Esophagus squamous epithelium (tissue), 5 donors: ENCODE data around the gene MNX1. TPM values are rescaled to one million over a fixed set of nuclear protein-coding genes. Genes with fewer than 3 reads are reported as not detected.

Experiments used
- DNase-seq: peaks from one replicate; lab custom pipeline; 2025; lab: John Stamatoyannopoulos, UW
- H3K27ac ChIP-seq, 4 donors: fragments of 200-600 bp; sonication (generic); one replicate each; pipeline ENCODE4 v1.5.1; 2016 to 2019; ENCODE audit warnings: mild to moderate bottlenecking in 1 of 4
- H3K27me3 ChIP-seq, 4 donors: fragments of 200-600 bp; sonication (generic); 1 replicate in 3 of 4; 2 replicates in 1 of 4; pipeline versions ENCODE4 v1.5.1 to v1.6.0; 2017 to 2021; ENCODE audit warnings: antibody characterized with exemption in 1 of 4
- H3K36me3 ChIP-seq, 3 donors: fragments of 200-600 bp; sonication (generic); one replicate each; pipeline ENCODE4 v1.5.1; 2016 to 2019
- H3K4me1 ChIP-seq, 3 donors: fragments of 200-600 bp; sonication (generic); one replicate each; pipeline ENCODE4 v1.5.1; 2017 to 2019
- H3K4me3 ChIP-seq, 4 donors: fragments of 200-600 bp; sonication (generic); 1 replicate in 3 of 4; 2 replicates in 1 of 4; pipeline ENCODE4 v1.5.1; 2016 to 2019; ENCODE audit warnings: mild to moderate bottlenecking in 2 of 4, moderate library complexity in 1 of 4
- H3K9me3 ChIP-seq, 3 donors: fragments of 200-600 bp; sonication (generic); one replicate each; pipeline ENCODE4 v1.5.1; 2016 to 2019
- POLR2A ChIP-seq, 4 donors: fragments of 450-650 bp; IDR thresholded peaks; one replicate each; pipeline ENCODE4 v1.6.1; 2017; ENCODE audit warnings: antibody characterized with exemption in 4 of 4, mild to moderate bottlenecking in 4 of 4, moderate library complexity in 3 of 4
- WGBS, 2 donors: methylation state at CpG; one replicate each; pipeline ENCODE4 v1.1.5; 2018; 5-methylcytosine and 5-hydroxymethylcytosine counted together
- intact Hi-C: fragments of 100-400 bp; cut with DNase I; formaldehyde crosslinking; loops from one replicate; pipeline ENCODE4 v1.15.0; 2022
- total RNA-seq, 4 donors: library from RNA; depleted of rRNA; stranded (reverse); fragments of >200 nt; gene quantifications; one replicate each; pipeline ENCODE4 v1.1.0, GENCODE V29; 2016
- TF ChIP-seq, protein P1 (sequence below), 6 experiments: fragments of 450-650 bp in 4 of 6; fragments of 200-600 bp in 2 of 6; sonication (generic) in 2 of 6; IDR thresholded peaks; one replicate each; pipeline ENCODE4 v1.5.1; 2016 to 2019; ENCODE audit warnings: antibody characterized with exemption in 6 of 6, mild to moderate bottlenecking in 4 of 6, moderate library complexity in 4 of 6
- donor health status: DM: yes; HTN: yes; CAD: no.

The MNX1 gene
- total RNA-seq, 4 donors from 2014 or later: 0.47 to 1.1 TPM; not detected in 2

DNA sequence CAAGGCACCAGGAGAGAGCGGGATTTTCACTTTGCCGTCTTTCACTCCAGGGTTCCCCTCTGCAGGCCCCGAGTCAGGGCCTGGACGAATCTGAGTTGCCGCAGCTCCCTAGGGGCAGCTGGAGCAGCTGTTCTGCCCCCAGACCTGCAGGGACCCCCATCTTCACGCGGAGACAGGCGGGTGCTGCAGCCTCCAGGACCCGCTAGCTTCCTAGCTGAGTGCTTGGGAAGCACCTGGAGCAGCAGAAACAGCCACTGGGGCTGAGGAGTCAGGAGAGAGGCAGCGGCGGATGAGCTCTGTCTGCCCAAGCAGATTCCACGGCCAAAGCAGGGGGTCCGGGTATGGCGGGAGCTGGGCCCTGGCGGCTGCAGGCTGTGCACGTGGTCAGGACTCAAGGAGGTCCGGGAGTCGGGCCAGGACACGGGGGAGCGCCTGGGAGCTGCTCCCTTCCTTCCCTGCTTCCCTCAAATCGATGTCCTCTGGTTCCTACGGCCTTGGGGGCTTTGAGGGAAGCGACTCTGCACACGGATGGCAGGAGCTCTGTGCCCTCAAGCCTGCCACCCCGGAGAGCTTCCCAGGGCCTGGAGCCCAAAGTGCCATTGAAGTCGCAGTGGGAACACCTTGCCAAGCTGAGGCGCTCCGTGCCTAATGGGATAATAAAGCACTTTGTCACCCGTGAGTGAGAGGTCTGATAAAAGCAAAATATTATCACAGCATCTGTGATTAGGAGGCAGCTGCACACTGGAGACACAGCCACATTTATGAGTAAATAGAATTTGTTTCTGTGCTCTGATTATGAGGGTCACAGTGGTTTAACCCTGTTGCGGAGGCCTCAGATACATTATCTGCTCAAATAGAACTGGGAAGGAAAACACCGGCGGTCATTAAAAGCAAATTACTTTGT is 17.2 kb downstream of the MNX1 start:
- no peak for DNase-seq
- intact Hi-C loops: no loop called here
- no peaks in the 10 kb centered on the region for H3K9me3 ChIP-seq
- peaks cover 0 to 96% (median under 1%) of the 10 kb centered on the region in 4 donors for H3K27me3 ChIP-seq
- no peak for TF ChIP-seq POLR2A (IDR thresholded peaks at IDR 0.05)
- H3K4me3 ChIP-seq: no peak overlapping the region
- no peaks in the 10 kb centered on the region for H3K4me1 ChIP-seq
- H3K36me3 ChIP-seq: no peaks in the 10 kb centered on the region
- 50 to 67% methylated on average over 10 to 11 of the region's 32 CpGs for WGBS, 2 donors
- H3K27ac ChIP-seq: no peak overlapping the region

DNA sequence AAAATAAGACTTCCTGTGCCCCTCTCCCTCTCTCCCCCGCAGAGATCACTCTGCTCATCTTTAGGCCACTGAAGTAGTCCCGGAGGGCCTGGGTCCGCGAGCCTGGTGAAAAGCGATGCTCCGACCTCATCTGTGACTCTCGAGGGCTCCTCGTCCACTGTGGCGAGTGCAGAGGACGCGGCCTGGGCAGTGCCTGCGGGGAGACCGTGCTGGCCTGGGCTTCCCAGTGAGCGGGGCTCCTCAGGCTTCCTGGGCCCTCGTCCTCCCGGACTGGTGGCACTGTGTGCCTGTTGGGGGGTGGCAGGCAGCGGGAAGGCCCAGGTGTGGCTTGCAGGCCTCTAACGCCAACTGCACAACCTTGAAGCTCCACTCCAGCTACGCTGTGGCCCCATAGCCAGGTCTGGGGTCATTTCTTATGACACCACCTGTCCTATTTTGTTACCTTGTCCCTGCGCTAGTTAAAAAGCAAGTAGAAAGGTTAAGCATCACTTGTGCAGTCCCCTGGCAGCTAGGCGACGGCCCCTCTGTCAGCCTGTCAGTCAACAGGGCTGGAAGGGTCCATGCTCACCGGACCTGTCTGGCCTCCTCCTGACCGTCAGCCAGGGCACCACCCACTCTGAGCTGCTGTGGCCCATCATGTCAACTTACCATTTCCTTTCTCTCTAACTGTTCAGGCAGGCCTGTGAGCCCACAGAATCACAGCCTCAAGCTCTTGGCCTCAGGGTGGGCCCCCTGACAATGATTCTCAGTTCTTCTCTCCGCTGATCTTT is 20.5 kb downstream of the MNX1 start:
- Histone ChIP-seq H3K4me3 (no peak overlapping the region), H3K4me1 (no peaks in the 10 kb centered on the region), H3K27me3 (peaks cover 0 to 63% (median 0%) of the 10 kb centered on the region in 4 donors), H3K9me3 (no peaks in the 10 kb centered on the region), H3K27ac (no peak overlapping the region), H3K36me3 (no peaks in the 10 kb centered on the region)
- no peak for DNase-seq
- WGBS, 2 donors: 69 to 78% methylated on average over 4 to 8 of the region's 25 CpGs
- intact Hi-C loops: no loop called here
- TF ChIP-seq, protein P1, sequence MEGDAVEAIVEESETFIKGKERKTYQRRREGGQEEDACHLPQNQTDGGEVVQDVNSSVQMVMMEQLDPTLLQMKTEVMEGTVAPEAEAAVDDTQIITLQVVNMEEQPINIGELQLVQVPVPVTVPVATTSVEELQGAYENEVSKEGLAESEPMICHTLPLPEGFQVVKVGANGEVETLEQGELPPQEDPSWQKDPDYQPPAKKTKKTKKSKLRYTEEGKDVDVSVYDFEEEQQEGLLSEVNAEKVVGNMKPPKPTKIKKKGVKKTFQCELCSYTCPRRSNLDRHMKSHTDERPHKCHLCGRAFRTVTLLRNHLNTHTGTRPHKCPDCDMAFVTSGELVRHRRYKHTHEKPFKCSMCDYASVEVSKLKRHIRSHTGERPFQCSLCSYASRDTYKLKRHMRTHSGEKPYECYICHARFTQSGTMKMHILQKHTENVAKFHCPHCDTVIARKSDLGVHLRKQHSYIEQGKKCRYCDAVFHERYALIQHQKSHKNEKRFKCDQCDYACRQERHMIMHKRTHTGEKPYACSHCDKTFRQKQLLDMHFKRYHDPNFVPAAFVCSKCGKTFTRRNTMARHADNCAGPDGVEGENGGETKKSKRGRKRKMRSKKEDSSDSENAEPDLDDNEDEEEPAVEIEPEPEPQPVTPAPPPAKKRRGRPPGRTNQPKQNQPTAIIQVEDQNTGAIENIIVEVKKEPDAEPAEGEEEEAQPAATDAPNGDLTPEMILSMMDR (IDR thresholded peaks at IDR 0.05): no peak
- no peak for TF ChIP-seq POLR2A (IDR thresholded peaks at IDR 0.05)

DNA sequence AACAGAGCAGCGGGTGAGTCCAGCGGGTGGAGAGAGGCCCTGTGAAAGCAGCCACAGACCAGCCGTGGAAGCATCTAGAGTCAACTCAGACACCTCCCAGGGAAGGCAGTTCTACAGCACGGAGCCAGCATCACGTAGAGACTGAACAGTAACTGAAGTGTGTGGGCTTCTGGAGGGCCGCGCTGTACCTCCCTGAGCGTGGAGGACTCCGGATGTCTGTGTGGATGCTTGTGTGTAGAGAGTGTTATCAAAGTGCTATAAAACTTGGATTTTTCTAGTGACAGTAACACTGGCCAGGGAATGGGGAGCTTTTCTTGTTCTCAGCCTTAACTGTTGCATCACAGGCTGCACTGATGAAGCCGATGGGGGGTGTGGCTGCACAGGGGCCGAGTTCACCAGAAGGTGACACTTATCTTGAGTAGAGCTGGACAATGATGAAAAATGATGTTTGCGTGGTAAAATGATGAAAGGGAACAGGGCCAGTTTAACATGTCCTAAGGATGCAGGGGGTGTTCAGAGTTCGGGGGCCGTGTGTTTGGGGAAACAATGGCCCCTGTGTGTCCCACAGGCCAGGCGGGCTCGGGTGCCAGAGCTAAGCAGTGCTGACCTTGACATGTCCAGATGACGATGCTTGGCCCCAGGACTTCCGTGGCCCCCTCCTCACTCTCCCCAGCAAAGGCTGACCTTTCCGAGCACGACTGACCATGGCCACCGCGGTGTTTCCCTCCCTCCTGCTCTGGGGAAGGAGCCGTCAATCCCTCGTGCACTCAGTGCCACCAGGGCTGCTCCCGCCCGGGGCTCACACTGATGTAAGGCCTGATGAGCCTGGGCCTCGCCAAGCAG is 21.9 kb downstream of the MNX1 start:
- 76% methylated on average over 17 to 20 of the region's 27 CpGs for WGBS, 2 donors
- Histone ChIP-seq H3K4me1 (no peaks in the 10 kb centered on the region), H3K36me3 (no peaks in the 10 kb centered on the region), H3K4me3 (no peak overlapping the region), H3K9me3 (no peaks in the 10 kb centered on the region), H3K27ac (no peak overlapping the region), H3K27me3 (peaks cover 0 to 50% (median 0%) of the 10 kb centered on the region in 4 donors)
- TF ChIP-seq, protein P1 (IDR thresholded peaks at IDR 0.05): no peak
- no peak for TF ChIP-seq POLR2A (IDR thresholded peaks at IDR 0.05)
- DNase-seq: no peak
- intact Hi-C loops: no loop called here

DNA sequence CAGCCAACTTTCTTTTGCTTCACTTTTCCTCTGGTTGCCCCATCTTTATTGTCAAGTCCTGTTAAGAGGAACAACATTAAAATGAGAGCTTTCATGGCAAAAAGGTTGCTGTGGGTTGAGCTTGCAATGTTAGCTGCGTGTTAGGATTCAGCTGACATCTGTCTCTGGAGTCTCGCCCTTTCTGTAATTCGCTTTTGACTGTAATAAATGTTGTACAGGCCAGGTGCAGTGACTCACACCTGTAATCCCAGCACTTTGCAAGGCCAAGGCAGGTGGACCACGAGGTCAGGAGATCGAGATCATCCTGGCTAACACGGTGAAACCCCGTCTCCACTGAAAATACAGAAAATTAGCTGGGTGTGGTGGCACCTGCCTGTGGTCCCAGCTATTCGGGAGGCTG is 24.1 kb downstream of the MNX1 start:
- H3K9me3 ChIP-seq: no peaks in the 10 kb centered on the region
- H3K27me3 ChIP-seq: peaks cover 0 to 28% (median 0%) of the 10 kb centered on the region in 4 donors
- 83 to 86% methylated on average over 5 to 8 of the region's 8 CpGs for WGBS, 2 donors
- H3K4me3 ChIP-seq: no peak overlapping the region
- no peak for DNase-seq
- H3K36me3 ChIP-seq: peaks cover 0 to 6% (median 0%) of the 10 kb centered on the region in 3 donors
- H3K4me1 ChIP-seq: no peaks in the 10 kb centered on the region
- TF ChIP-seq, protein P1 (IDR thresholded peaks at IDR 0.05): no peak
- TF ChIP-seq POLR2A (IDR thresholded peaks at IDR 0.05): no peak
- intact Hi-C loops: no loop called here
- no peak overlapping the region for H3K27ac ChIP-seq
